GM10266 (cell line): ENCODE results near the gene OR52I2.

Experiments
- DNase-seq: peaks from one replicate; pipeline ENCODE4 v3.0.0; 2012; ENCODE audit errors: extremely low spot score
- TF ChIP-seq, protein P1 (sequence below): IDR thresholded peaks from 2 replicates; pipeline ENCODE4 v1.5.1; 2012; ENCODE audit warnings: mild to moderate bottlenecking, low read depth; ENCODE audit not compliant: control insufficient read depth, insufficient read depth; ENCODE audit errors: missing control alignments

Gene OR52I2

DNA sequence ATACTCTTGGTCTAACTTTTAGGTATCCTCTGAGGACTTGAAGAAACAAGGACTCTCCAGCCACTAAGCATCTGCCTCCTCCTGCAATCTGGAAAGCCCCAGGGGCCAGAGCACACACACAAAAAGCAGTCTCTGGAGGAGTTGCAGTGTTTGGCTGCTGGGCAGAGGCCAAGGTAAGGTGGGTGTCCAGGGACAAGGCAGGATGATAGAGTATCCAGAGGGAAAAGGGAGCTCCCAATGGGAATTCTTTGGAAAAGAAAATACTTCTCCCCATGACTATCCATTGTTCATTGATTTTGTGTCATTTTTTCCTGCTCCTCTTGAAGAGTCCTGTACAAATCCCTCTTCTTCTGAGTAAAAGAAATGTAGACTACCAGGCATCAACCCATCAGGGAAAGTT lies at the start of gene OR52I2:
Gene OR52I2, plus strand, starts transcription at position 301 of the 400 bp plus-strand sequence.
- TF ChIP-seq, protein P1, sequence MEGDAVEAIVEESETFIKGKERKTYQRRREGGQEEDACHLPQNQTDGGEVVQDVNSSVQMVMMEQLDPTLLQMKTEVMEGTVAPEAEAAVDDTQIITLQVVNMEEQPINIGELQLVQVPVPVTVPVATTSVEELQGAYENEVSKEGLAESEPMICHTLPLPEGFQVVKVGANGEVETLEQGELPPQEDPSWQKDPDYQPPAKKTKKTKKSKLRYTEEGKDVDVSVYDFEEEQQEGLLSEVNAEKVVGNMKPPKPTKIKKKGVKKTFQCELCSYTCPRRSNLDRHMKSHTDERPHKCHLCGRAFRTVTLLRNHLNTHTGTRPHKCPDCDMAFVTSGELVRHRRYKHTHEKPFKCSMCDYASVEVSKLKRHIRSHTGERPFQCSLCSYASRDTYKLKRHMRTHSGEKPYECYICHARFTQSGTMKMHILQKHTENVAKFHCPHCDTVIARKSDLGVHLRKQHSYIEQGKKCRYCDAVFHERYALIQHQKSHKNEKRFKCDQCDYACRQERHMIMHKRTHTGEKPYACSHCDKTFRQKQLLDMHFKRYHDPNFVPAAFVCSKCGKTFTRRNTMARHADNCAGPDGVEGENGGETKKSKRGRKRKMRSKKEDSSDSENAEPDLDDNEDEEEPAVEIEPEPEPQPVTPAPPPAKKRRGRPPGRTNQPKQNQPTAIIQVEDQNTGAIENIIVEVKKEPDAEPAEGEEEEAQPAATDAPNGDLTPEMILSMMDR: no peak
- DNase-seq: no peak

DNA sequence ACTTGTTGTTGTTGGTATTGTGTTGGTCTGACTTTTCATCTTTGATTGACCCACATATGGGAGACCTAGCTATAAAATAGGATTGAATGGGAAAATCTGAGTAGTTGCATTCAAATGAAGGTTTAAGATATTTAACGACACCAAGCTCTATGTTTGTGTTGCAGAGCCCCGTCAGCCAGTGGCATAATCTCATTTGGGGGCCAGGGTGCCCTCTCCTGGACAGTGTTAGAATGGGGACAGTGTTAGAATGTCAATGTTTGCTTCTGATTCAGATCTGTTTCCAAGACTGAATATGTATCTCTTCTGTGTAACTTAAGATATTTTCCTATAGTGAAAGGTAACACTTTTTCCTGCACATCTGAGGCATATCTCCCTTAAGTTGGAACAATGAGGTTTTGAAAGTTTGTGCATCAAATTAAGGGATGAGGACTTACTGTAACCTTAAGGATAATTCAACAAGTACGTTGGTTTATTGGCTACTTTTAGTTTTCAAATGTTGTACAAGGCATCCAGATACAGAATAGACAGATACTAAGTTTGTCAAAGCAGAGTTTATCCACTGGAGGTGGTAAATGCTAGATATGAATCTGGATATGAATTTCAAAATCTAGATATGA lies 41.8 kb upstream of the OR52I2 start:
- TF ChIP-seq, protein P1: peak; percentile 74
- DNase-seq: peak; percentile 40

DNA sequence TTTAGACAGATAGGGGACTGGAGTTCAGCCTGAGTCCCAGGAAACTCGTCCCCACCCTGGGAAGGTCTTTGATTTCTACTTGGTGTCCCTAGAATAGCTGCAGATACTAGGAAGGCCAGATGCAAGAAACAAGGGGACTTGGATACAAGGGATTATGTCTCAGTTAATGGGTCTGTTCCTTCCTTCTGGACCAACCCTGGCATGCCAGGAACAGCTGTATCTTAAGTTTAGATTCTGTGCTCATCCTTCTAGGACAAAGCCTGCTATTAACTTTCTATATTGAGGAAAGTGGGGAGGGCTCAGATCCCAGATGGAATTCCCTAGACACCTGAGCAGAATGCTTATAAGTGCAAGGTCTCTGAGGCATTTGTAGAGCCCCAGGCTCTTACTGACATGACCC lies 40.5 kb upstream of the OR52I2 start:
- TF ChIP-seq, protein P1: no peak
- DNase-seq: no peak

DNA sequence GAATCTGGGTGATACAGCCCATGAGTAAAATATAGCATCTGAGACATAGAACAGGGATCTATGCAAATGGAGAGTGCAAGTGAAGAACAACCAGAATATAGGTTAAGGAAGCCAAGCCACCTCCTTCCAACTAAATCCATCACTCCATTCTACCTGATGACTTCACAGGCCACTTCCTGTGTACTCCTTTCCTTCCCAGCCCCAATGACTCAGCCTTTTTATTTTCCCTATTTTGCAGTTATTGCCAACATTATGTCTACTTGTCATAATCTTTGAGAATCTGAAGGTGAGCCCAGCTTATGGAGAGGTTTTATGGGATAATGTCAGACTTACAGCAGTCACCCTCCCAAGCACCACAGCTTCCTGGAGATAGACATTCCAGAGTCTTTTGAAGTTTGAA lies 38.0 kb upstream of the OR52I2 start:
- DNase-seq: no peak
- TF ChIP-seq, protein P1: no peak

DNA sequence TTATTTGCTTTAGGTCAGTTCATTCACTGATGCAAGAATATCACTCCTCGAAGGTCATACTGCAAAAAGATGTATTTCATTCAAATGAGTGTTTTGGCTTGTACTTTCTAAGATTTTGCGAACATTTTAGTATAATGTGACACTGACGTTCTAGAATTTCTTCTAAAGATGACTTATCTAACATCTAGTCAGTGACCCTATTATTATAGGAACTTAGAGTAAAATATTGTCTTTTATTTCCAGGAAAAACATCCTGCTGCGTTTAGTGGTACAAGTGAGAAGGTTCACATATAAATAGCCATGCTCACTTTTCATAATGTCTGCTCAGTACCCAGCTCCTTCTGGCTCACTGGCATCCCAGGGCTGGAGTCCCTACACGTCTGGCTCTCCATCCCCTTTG lies 36.7 kb upstream of the OR52I2 start, which contains the start of gene OR52M1:
Gene OR52M1, plus strand, starts transcription at position 301 of the 400 bp plus-strand sequence. Its CDS starts 0 bp downstream, at position 301.
- TF ChIP-seq, protein P1: no peak
- DNase-seq: no peak

DNA sequence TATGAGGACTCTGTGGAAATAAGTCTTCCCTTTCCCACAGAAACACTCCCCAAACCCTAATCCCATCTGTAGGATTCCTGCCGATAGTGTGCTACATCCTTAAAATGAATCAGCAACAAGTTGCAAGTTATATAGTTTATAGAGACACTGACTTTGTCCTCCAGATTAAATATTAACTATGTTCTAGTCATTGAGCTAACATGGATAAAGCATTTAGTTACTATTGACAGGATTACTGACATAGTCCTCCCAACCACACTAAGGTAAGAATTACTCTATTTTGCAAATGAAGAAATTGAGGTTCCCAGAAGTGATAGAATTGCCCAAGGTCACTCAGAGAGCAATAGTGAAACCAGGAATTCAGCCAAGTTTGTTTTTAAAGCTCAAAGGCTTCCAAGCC lies 34.7 kb upstream of the OR52I2 start:
- TF ChIP-seq, protein P1: no peak
- no peak for DNase-seq

DNA sequence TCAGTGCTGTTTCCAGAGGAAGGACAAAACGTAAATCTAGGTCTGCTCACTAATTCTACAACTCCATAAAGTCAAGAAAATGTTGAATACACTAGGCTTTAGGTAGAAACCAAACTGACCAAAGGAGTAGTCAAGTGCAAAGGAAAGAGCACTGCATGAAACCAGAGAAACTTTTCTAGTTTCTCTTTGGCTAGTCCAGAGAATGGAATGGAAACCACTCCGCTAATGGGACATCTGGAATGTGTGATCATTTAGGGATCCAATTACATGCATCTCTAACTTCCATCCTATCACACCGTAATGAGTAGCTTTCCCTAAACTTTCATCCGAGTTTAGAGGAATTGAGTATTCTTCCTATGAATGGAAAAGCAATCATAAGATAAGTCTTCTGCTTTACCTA lies 34.1 kb upstream of the OR52I2 start:
- no peak for DNase-seq
- TF ChIP-seq, protein P1: no peak
